Measurements from ENCODE around the gene GDPGP1. TPM values are rescaled to one million over a fixed set of nuclear protein-coding genes. Genes with fewer than 3 reads are reported as not detected.

GDPGP1 gene
- total and polyA plus RNA-seq, 9 of the 15 experiments (the other 6 are each of a cell fraction or from before 2014, with no cell fraction given): 0.78 to 6.1 (median 2.8) TPM

DNA sequence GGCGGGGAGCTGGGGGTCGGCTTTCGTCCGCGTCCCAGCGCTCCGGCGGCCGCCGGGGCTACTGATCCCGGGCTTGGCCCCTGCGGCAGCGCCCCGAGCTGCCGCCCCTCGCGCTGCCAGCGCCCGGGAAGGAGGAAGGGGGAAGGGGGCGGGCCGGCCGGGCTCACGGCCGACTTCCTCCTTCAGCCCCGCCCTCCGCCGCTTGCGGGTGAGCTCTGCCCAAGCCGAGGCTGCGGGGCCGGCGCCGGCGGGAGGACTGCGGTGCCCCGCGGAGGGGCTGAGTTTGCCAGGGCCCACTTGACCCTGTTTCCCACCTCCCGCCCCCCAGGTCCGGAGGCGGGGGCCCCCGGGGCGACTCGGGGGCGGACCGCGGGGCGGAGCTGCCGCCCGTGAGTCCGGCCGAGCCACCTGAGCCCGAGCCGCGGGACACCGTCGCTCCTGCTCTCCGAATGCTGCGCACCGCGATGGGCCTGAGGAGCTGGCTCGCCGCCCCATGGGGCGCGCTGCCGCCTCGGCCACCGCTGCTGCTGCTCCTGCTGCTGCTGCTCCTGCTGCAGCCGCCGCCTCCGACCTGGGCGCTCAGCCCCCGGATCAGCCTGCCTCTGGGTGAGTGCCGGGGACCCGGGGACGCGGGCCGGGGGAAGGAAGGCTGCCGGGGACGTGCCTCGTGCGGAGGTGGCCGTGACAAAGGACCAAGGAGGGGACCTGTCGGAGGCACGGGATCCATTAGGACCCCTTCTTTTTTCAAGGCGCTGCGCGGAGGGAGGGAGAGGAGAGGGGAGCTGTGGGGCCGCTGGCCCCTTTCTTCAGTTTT lies 32.7 kb upstream of the GDPGP1 start, which contains the start of gene SEMA4B (continued):
- no peak for TF ChIP-seq MLLT1 (IDR thresholded peaks at IDR 0.05)
- TF ChIP-seq MAFF (IDR thresholded peaks at IDR 0.05; ENCODE audit: low read length): no peak
- peak; percentile 30 for TF ChIP-seq PCBP2 (IDR thresholded peaks at IDR 0.05; ENCODE audit: low read depth, low read length, poor library complexity, severe bottlenecking)
- TF ChIP-seq, protein P1, sequence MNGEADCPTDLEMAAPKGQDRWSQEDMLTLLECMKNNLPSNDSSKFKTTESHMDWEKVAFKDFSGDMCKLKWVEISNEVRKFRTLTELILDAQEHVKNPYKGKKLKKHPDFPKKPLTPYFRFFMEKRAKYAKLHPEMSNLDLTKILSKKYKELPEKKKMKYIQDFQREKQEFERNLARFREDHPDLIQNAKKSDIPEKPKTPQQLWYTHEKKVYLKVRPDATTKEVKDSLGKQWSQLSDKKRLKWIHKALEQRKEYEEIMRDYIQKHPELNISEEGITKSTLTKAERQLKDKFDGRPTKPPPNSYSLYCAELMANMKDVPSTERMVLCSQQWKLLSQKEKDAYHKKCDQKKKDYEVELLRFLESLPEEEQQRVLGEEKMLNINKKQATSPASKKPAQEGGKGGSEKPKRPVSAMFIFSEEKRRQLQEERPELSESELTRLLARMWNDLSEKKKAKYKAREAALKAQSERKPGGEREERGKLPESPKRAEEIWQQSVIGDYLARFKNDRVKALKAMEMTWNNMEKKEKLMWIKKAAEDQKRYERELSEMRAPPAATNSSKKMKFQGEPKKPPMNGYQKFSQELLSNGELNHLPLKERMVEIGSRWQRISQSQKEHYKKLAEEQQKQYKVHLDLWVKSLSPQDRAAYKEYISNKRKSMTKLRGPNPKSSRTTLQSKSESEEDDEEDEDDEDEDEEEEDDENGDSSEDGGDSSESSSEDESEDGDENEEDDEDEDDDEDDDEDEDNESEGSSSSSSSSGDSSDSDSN (IDR thresholded peaks at IDR 0.05; ENCODE audit: borderline replicate concordance in 1 of 2, low read depth in 2 of 2, low read length in 2 of 2): peak; percentile 50 to 76; a peak in 2 of 4 replicates
- TF ChIP-seq BCL6 (CRISPR knock-in tag; IDR thresholded peaks at IDR 0.05): no peak
- TF ChIP-seq ZNF140 (CRISPR knock-in tag; IDR thresholded peaks at IDR 0.05): no peak
- TF ChIP-seq SIN3B (IDR thresholded peaks at IDR 0.05; ENCODE audit: low read depth): peak; percentile 34; the same call in 1 of the 2 replicates
- no peak for TF ChIP-seq E4F1 (CRISPR knock-in tag; IDR thresholded peaks at IDR 0.05; ENCODE audit: borderline replicate concordance)
- TF ChIP-seq ZBTB7A (IDR thresholded peaks at IDR 0.05; ENCODE audit: borderline replicate concordance, control insufficient read depth, low read depth, low read length): peak; percentile 94; the same call in 1 of the 2 replicates
- TF ChIP-seq NONO (IDR thresholded peaks at IDR 0.05; ENCODE audit: low read depth in 2 of 2, low read length in 1 of 2): peak; percentile 41 to 88; a peak in 2 of 4 replicates
- no peak for TF ChIP-seq NCOA2 (IDR thresholded peaks at IDR 0.05; ENCODE audit: partially characterized antibody in 2 of 2)
- no peak for TF ChIP-seq ZNF57 (CRISPR knock-in tag; IDR thresholded peaks at IDR 0.05)
- TF ChIP-seq, protein P2, sequence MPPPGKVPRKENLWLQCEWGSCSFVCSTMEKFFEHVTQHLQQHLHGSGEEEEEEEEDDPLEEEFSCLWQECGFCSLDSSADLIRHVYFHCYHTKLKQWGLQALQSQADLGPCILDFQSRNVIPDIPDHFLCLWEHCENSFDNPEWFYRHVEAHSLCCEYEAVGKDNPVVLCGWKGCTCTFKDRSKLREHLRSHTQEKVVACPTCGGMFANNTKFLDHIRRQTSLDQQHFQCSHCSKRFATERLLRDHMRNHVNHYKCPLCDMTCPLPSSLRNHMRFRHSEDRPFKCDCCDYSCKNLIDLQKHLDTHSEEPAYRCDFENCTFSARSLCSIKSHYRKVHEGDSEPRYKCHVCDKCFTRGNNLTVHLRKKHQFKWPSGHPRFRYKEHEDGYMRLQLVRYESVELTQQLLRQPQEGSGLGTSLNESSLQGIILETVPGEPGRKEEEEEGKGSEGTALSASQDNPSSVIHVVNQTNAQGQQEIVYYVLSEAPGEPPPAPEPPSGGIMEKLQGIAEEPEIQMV (tag; conservative IDR thresholded peaks at IDR 0.05; ENCODE audit: low read depth): no peak
- peak; percentile 77 for TF ChIP-seq PCBP1 (IDR thresholded peaks at IDR 0.05; ENCODE audit: low read depth, low read length, poor library complexity, severe bottlenecking)
- no peak for TF ChIP-seq C11orf30 (IDR thresholded peaks at IDR 0.05; ENCODE audit: low read depth)
- peak; percentile 60 for TF ChIP-seq FUS (optimal IDR thresholded peaks at IDR 0.05; ENCODE audit: low read depth, low read length)

Measured in K562 (cell line).